Loucy (cell line): ENCODE measurements around the gene LTBP1.

Experiments
- H2AFZ ChIP-seq: fragments of 200-600 bp; sonication (generic); 2 replicates; pipeline ENCODE4 v1.6.0; 2016; ENCODE audit warnings: antibody characterized with exemption, mild to moderate bottlenecking, low read length, moderate library complexity
- H3F3A ChIP-seq: fragments of 200-600 bp; 2 replicates; pipeline ENCODE4 v1.6.0; 2016; ENCODE audit warnings: antibody characterized with exemption, low read depth, mild to moderate bottlenecking
- H3K27me3 ChIP-seq: fragments of 200-600 bp; sonication (generic); 2 replicates; pipeline ENCODE4 v1.6.1; 2014; ENCODE audit warnings: low read length, mild to moderate bottlenecking; ENCODE audit not compliant: insufficient read depth, poor library complexity, severe bottlenecking
- H3K36me3 ChIP-seq: fragments of 200-600 bp; sonication (generic); 2 replicates; pipeline ENCODE4 v1.6.1; 2016; ENCODE audit warnings: low read length; ENCODE audit not compliant: insufficient read depth
- H3K4me1 ChIP-seq: fragments of 200-600 bp; sonication (generic); 2 replicates; pipeline ENCODE4 v1.5.1; 2014; ENCODE audit warnings: low read length, mild to moderate bottlenecking; ENCODE audit not compliant: insufficient read depth, poor library complexity, severe bottlenecking
- H3K4me2 ChIP-seq: fragments of 200-600 bp; sonication (generic); 2 replicates; pipeline ENCODE4 v1.6.0; 2014; ENCODE audit warnings: antibody characterized with exemption, low read length, low read depth, mild to moderate bottlenecking; ENCODE audit not compliant: poor library complexity, severe bottlenecking
- H3K4me3 ChIP-seq: fragments of 200-600 bp; sonication (generic); 2 replicates; pipeline ENCODE4 v1.5.1; 2014; ENCODE audit warnings: low read length, mild to moderate bottlenecking, mixed read lengths; ENCODE audit not compliant: poor library complexity, severe bottlenecking
- H3K79me2 ChIP-seq: fragments of 200-600 bp; sonication (generic); 2 replicates; pipeline ENCODE4 v1.6.1; 2014; ENCODE audit warnings: low read length; ENCODE audit not compliant: insufficient read depth
- H3K9ac ChIP-seq: fragments of 200-600 bp; sonication (generic); 2 replicates; pipeline ENCODE4 v1.6.0; 2014; ENCODE audit warnings: mild to moderate bottlenecking, low read depth, low read length, moderate library complexity; ENCODE audit not compliant: poor library complexity, severe bottlenecking
- H3K9me2 ChIP-seq: fragments of 200-600 bp; sonication (generic); replicated peaks from 2 replicates; pipeline ENCODE4 v1.6.1; 2016; ENCODE audit warnings: low read depth, low read length, mixed read lengths
- H3K9me3 ChIP-seq: fragments of 200-600 bp; sonication (generic); 2 replicates; pipeline ENCODE4 v1.6.1; 2014; ENCODE audit warnings: mild to moderate bottlenecking, antibody characterized with exemption, low read length, low read depth; ENCODE audit not compliant: insufficient read depth
- H4K20me1 ChIP-seq: fragments of 200-600 bp; sonication (generic); 2 replicates; pipeline ENCODE4 v1.6.0; 2014; ENCODE audit warnings: antibody characterized with exemption, low read length, mild to moderate bottlenecking; ENCODE audit not compliant: insufficient read depth, poor library complexity, severe bottlenecking
- EZH2phosphoT487 ChIP-seq: fragments of 200-600 bp; IDR thresholded peaks from 2 replicates; pipeline ENCODE4 v1.6.1; 2018; ENCODE audit warnings: antibody characterized with exemption, mild to moderate bottlenecking, moderate library complexity, borderline replicate concordance
- TF ChIP-seq, protein P1 (sequence below): fragments of 200-600 bp; sonication (generic); conservative IDR thresholded peaks from 2 replicates; pipeline ENCODE4 v1.5.1; 2014; ENCODE audit warnings: mild to moderate bottlenecking, antibody characterized with exemption, low read length

LTBP1 gene

DNA sequence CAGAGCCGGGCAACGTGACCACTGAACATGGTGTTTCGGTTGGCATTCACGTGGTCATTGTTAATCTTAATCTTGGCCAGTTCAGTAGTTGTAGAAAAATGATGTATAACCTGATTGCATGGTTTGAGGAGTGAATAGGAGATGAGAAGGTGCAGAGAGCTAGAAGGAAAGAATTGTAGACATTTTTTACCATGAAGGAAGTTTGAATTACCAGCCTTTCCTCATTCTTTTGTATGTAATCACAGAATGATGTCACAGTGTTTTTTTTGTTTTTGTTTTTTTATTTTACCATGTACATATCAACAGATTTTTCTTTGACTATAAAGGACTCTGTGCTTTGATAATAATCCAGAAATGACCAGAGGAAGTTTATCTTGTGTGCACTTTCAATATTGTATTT, 126.3 kb downstream of the LTBP1 start:
- no peaks in the 10 kb centered on the region for H3K9me2 ChIP-seq
- no peaks in the 10 kb centered on the region for H4K20me1 ChIP-seq
- H3K9me3 ChIP-seq, result no peaks in the 10 kb centered on the region
- no peak overlapping the region for H3K4me3 ChIP-seq
- H3K4me2 ChIP-seq, result no peak overlapping the region
- H3K9ac ChIP-seq, result no peak overlapping the region
- no peaks in the 10 kb centered on the region for H3K79me2 ChIP-seq
- no peak overlapping the region for H2AFZ ChIP-seq
- no peak for TF ChIP-seq EZH2phosphoT487
- TF ChIP-seq, protein P1, sequence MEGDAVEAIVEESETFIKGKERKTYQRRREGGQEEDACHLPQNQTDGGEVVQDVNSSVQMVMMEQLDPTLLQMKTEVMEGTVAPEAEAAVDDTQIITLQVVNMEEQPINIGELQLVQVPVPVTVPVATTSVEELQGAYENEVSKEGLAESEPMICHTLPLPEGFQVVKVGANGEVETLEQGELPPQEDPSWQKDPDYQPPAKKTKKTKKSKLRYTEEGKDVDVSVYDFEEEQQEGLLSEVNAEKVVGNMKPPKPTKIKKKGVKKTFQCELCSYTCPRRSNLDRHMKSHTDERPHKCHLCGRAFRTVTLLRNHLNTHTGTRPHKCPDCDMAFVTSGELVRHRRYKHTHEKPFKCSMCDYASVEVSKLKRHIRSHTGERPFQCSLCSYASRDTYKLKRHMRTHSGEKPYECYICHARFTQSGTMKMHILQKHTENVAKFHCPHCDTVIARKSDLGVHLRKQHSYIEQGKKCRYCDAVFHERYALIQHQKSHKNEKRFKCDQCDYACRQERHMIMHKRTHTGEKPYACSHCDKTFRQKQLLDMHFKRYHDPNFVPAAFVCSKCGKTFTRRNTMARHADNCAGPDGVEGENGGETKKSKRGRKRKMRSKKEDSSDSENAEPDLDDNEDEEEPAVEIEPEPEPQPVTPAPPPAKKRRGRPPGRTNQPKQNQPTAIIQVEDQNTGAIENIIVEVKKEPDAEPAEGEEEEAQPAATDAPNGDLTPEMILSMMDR, result no peak
- H3F3A ChIP-seq, result no peaks in the 10 kb centered on the region
- H3K36me3 ChIP-seq, result no peaks in the 10 kb centered on the region
- H3K27me3 ChIP-seq, result no peaks in the 10 kb centered on the region
- H3K4me1 ChIP-seq, result peaks cover 8% of the 10 kb centered on the region

GRCh38 chr2:33074197-33074596, 127.4 kb downstream of the LTBP1 start:
- H3K79me2 ChIP-seq, result no peaks in the 10 kb centered on the region

DNA sequence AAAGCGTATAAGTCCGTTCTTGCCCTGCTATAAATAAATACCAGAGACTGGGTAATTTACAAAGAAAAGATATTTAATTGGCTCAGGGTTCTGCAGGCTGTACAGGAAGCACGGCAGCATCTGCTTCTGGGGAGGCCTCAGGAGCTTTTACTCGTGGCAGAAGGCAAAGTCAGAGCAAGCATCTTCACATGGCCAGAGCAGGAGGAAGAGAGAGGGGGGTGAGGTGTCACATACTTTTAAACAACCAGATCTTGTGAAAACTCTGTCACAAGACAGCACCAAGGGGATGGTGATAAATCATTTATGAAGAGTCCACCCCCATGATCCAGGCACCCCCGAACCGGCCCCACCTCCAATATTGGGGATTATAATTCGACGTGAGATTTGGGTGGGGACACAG, 130.6 kb downstream of the LTBP1 start:
- Histone ChIP-seq H3K4me1 (peaks cover 12% of the 10 kb centered on the region), H4K20me1 (no peaks in the 10 kb centered on the region), H3K4me3 (no peak overlapping the region), H3K27me3 (no peaks in the 10 kb centered on the region), H3K4me2 (no peak overlapping the region), H3K9ac (no peak overlapping the region), H3K9me3 (no peaks in the 10 kb centered on the region), H3F3A (no peaks in the 10 kb centered on the region), H3K9me2 (no peaks in the 10 kb centered on the region), H2AFZ (no peak overlapping the region), H3K79me2 (no peaks in the 10 kb centered on the region), H3K36me3 (no peaks in the 10 kb centered on the region)
- TF ChIP-seq EZH2phosphoT487, result no peak
- TF ChIP-seq, protein P1, result no peak

More at GRCh38 chr2:33074197-33074596, 127.4 kb downstream of the LTBP1 start:
- no peak for TF ChIP-seq EZH2phosphoT487
- TF ChIP-seq, protein P1, result no peak
- Histone ChIP-seq H3K4me3 (no peak overlapping the region), H3K27me3 (no peaks in the 10 kb centered on the region), H3K9me2 (no peaks in the 10 kb centered on the region), H3K9ac (no peak overlapping the region), H3K4me1 (peaks cover 12% of the 10 kb centered on the region), H3K9me3 (no peaks in the 10 kb centered on the region), H3F3A (no peaks in the 10 kb centered on the region), H4K20me1 (no peaks in the 10 kb centered on the region), H2AFZ (no peak overlapping the region), H3K4me2 (no peak overlapping the region), H3K36me3 (no peaks in the 10 kb centered on the region)
